PC-3 (cell line): ENCODE measurements around the gene ADAMTSL3. TPM values are rescaled to one million over a fixed set of nuclear protein-coding genes. Genes with fewer than 3 reads are reported as not detected.

Source experiments
- ATAC-seq: fragments of 200-7000 bp; cut with Tn5 transposase; 2 replicates; pipeline ENCODE4 v1.9.1; 2020; ENCODE audit warnings: mild to moderate bottlenecking, moderate library complexity
- BruUV-seq: library from RNA; stranded (reverse); fragments of 400-500 nt; replicated peaks from 2 replicates; lab custom pipeline; 2021; lab: Mats Ljungman, UMichigan
- CTCF ChIA-PET: fragments of 300-600 bp; sonication (Branson Sonifier 250); formaldehyde crosslinking; loops from one replicate; lab custom pipeline; 2022; ENCODE audit warnings: antibody characterized with exemption; lab: Charles Lee
- POLR2A ChIA-PET: fragments of 300-600 bp; sonication (Branson Sonifier 250); formaldehyde crosslinking; loops from one replicate; lab custom pipeline; 2022; ENCODE audit warnings: antibody characterized with exemption; ENCODE audit not compliant: unreplicated experiment; lab: Charles Lee
- DNase-seq: peaks from one replicate; pipeline ENCODE4 v3.0.0-alpha.2; 2015
- H2AFZ ChIP-seq: fragments of 300-600 bp; sonication (generic); 2 replicates; pipeline ENCODE4 v1.6.0; 2016; ENCODE audit warnings: antibody characterized with exemption, low read length
- H3F3A ChIP-seq: fragments of 300-600 bp; sonication (generic); one replicate; pipeline ENCODE4 v1.6.0; 2017; ENCODE audit warnings: antibody characterized with exemption, low read length, control low read depth, mild to moderate bottlenecking; ENCODE audit not compliant: unreplicated experiment
- H3K27ac ChIP-seq: fragments of 300-600 bp; sonication (generic); 2 replicates; pipeline ENCODE4 v1.5.1; 2016; ENCODE audit warnings: mild to moderate bottlenecking, low read length
- H3K27me3 ChIP-seq: fragments of 300-600 bp; sonication (generic); 2 replicates; pipeline ENCODE4 v1.6.1; 2016; ENCODE audit warnings: low read length, mixed read lengths
- H3K36me3 ChIP-seq: fragments of 300-600 bp; sonication (generic); 2 replicates; pipeline ENCODE4 v1.6.1; 2016; ENCODE audit warnings: low read depth, mixed run types, low read length, mixed read lengths
- H3K4me1 ChIP-seq: fragments of 300-600 bp; sonication (generic); 2 replicates; pipeline ENCODE4 v1.5.1; 2016; ENCODE audit warnings: low read length; ENCODE audit not compliant: insufficient read depth
- H3K4me2 ChIP-seq: fragments of 300-600 bp; sonication (generic); 2 replicates; pipeline ENCODE4 v1.6.0; 2016; ENCODE audit warnings: low read length
- H3K4me3 ChIP-seq: fragments of 300-600 bp; sonication (generic); 2 replicates; pipeline ENCODE4 v1.5.1; 2016; ENCODE audit warnings: mild to moderate bottlenecking, low read length, mixed read lengths
- H3K79me2 ChIP-seq: fragments of 300-600 bp; sonication (generic); 2 replicates; pipeline ENCODE4 v1.6.1; 2017; ENCODE audit warnings: low read length, mixed read lengths
- H3K9ac ChIP-seq: fragments of 300-600 bp; sonication (generic); 2 replicates; pipeline ENCODE4 v1.6.0; 2016; ENCODE audit warnings: mild to moderate bottlenecking, low read length
- H3K9me2 ChIP-seq: fragments of 300-600 bp; sonication (generic); replicated peaks from 2 replicates; pipeline ENCODE4 v1.6.1; 2016; ENCODE audit warnings: mixed run types, low read length, mixed read lengths
- H3K9me3 ChIP-seq: fragments of 300-600 bp; sonication (generic); 2 replicates; pipeline ENCODE4 v1.6.1; 2016; ENCODE audit warnings: low read length, mixed read lengths
- H4K20me1 ChIP-seq: fragments of 300-600 bp; sonication (generic); 2 replicates; pipeline ENCODE4 v1.6.1; 2016; ENCODE audit warnings: low read length, mixed read lengths
- EZH2 ChIP-seq: fragments of 300-600 bp; sonication (generic); IDR thresholded peaks from one replicate; pipeline ENCODE4 v1.6.1; 2017; ENCODE audit warnings: antibody characterized with exemption, mild to moderate bottlenecking, low read length; ENCODE audit not compliant: unreplicated experiment
- EZH2phosphoT487 ChIP-seq: fragments of 300-600 bp; sonication (generic); IDR thresholded peaks from 2 replicates; pipeline ENCODE4 v1.6.1; 2018; ENCODE audit warnings: mild to moderate bottlenecking, antibody characterized with exemption, low read length, borderline replicate concordance
- intact Hi-C: fragments of 100-400 bp; cut with micrococcal nuclease; formaldehyde crosslinking; loops from 2 replicates; pipeline ENCODE4 v1.9.0; 2023
- total RNA-seq: library from RNA; depleted of rRNA; stranded (reverse); fragments of >200 nt; gene quantifications from 2 replicates; pipeline ENCODE4 v1.2.3, GENCODE V29; 2014
- TF ChIP-seq, protein P1 (sequence below): fragments of 300-600 bp; sonication (generic); conservative IDR thresholded peaks from 2 replicates; pipeline ENCODE4 v1.5.1; 2017; ENCODE audit warnings: antibody characterized with exemption, low read depth, mild to moderate bottlenecking, low read length

Gene ADAMTSL3
- total RNA-seq, 1 experiment from 2014 or later = 7.9 TPM

DNA sequence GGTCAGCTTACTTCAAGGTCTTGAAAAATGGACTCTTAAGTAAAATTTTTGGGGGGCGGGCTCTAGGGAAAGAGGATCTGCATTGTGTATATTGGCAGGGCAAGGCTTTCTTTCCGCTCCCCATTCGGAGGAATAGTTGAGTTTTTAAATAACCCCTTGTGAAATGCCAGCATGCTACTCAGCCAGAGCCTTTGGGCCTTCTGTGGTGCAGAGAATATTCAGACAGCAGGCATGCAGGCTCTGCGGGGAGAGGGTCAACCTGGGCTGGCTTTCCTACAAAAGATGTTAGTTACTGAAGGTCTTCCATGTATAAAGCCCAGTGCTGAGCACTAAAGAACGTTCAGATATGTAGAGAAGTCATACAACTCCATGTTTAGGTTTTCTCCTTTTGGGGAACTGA, 40.6 kb downstream of the ADAMTSL3 start:
- Histone ChIP-seq H3K27ac (peak overlapping the region; percentile 83), H3K9me2 (no peaks in the 10 kb centered on the region), H3K4me2 (peak overlapping the region; percentile 76), H4K20me1 (no peaks in the 10 kb centered on the region), H2AFZ (peak overlapping the region; percentile 38; the same call in 1 of the 2 replicates), H3K79me2 (0 out of 2 replicates have a peak, but pooled peaks cover 14% of the 10 kb centered on the region), H3K9me3 (no peaks in the 10 kb centered on the region), H3K4me3 (peak overlapping the region; percentile 34; the same call in 1 of the 2 replicates), H3K27me3 (no peaks in the 10 kb centered on the region), H3F3A (peaks cover 4% of the 10 kb centered on the region), H3K4me1 (peaks cover 61% of the 10 kb centered on the region), H3K36me3 (no peaks in the 10 kb centered on the region), H3K9ac (peak overlapping the region; percentile 65)
- no peak for TF ChIP-seq EZH2phosphoT487
- no peak for TF ChIP-seq EZH2
- TF ChIP-seq, protein P1, sequence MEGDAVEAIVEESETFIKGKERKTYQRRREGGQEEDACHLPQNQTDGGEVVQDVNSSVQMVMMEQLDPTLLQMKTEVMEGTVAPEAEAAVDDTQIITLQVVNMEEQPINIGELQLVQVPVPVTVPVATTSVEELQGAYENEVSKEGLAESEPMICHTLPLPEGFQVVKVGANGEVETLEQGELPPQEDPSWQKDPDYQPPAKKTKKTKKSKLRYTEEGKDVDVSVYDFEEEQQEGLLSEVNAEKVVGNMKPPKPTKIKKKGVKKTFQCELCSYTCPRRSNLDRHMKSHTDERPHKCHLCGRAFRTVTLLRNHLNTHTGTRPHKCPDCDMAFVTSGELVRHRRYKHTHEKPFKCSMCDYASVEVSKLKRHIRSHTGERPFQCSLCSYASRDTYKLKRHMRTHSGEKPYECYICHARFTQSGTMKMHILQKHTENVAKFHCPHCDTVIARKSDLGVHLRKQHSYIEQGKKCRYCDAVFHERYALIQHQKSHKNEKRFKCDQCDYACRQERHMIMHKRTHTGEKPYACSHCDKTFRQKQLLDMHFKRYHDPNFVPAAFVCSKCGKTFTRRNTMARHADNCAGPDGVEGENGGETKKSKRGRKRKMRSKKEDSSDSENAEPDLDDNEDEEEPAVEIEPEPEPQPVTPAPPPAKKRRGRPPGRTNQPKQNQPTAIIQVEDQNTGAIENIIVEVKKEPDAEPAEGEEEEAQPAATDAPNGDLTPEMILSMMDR = no peak
- no peak for DNase-seq
- BruUV-seq = no TSS peak
- ATAC-seq = no peak
- CTCF ChIA-PET = no interaction called here
- intact Hi-C loops = no loop called here
- POLR2A ChIA-PET = interaction anchor here (0.6 kb wide), 1 partner anchor 14 kb away, joined by 3 read pairs; no protein-coding TSS in a partner anchor

- Histone ChIP-seq H3K79me2 (0 out of 2 replicates have a peak, but pooled peaks cover 14% of the 10 kb centered on the region), H3K4me2 (peak overlapping the region; percentile 76), H3K4me1 (peaks cover 61% of the 10 kb centered on the region), H3K27me3 (no peaks in the 10 kb centered on the region), H3K9me2 (no peaks in the 10 kb centered on the region), H4K20me1 (no peaks in the 10 kb centered on the region), H3F3A (peaks cover 4% of the 10 kb centered on the region), H2AFZ (no peak overlapping the region), H3K9ac (peak overlapping the region; percentile 65), H3K27ac (peak overlapping the region; percentile 83), H3K36me3 (no peaks in the 10 kb centered on the region), H3K9me3 (no peaks in the 10 kb centered on the region), H3K4me3 (no peak overlapping the region)
- TF ChIP-seq, protein P1 = no peak
- TF ChIP-seq EZH2 (no peak), EZH2phosphoT487 (no peak)
- ATAC-seq (peak; percentile 68), DNase-seq (peak; percentile 76)
- BruUV-seq = no TSS peak
- ChIA-PET CTCF (no interaction called here), POLR2A (interaction anchor here (0.6 kb wide), 1 partner anchor 39 kb away, joined by 3 read pairs; no protein-coding TSS in a partner anchor)
- intact Hi-C loops = no loop called here
These were observed 41.3 kb downstream of the ADAMTSL3 start for GRCh38 chr15:83695246-83695645.

- H3K27me3 ChIP-seq = no peaks in the 10 kb centered on the region
- no peak overlapping the region for H2AFZ ChIP-seq
- intact Hi-C loops = no loop called here
- H3K79me2 ChIP-seq = 0 out of 2 replicates have a peak, but pooled peaks cover 14% of the 10 kb centered on the region
- H3K9me3 ChIP-seq = no peaks in the 10 kb centered on the region
- DNase-seq (peak; percentile 80), ATAC-seq (peak; percentile 50)
- TF ChIP-seq, protein P1 = no peak
- no peak for TF ChIP-seq EZH2
- no peak for TF ChIP-seq EZH2phosphoT487
- peaks cover 4% of the 10 kb centered on the region for H3F3A ChIP-seq
- no peak overlapping the region for H3K4me3 ChIP-seq
- peak overlapping the region; percentile 76 for H3K4me2 ChIP-seq
- H3K36me3 ChIP-seq = no peaks in the 10 kb centered on the region
- ChIA-PET POLR2A (interaction anchor here (0.6 kb wide), 1 partner anchor 39 kb away, joined by 3 read pairs; no protein-coding TSS in a partner anchor), CTCF (no interaction called here)
- H4K20me1 ChIP-seq = no peaks in the 10 kb centered on the region
- H3K9ac ChIP-seq = peak overlapping the region; percentile 65
- no TSS peak for BruUV-seq
- H3K27ac ChIP-seq = peak overlapping the region; percentile 83
- H3K9me2 ChIP-seq = no peaks in the 10 kb centered on the region
- peaks cover 61% of the 10 kb centered on the region for H3K4me1 ChIP-seq
These were observed 42.0 kb downstream of the ADAMTSL3 start for GRCh38 chr15:83695901-83696425.
